IMR-90 (cell line): ENCODE results near the gene DCP1A. TPM values are rescaled to one million over a fixed set of nuclear protein-coding genes. Genes with fewer than 3 reads are reported as not detected.
A peak's percentile ranks its signal among the peaks of the same experiment; 100 is the strongest.

Experiments
- ATAC-seq: fragments of 200-7000 bp; cut with Tn5 transposase; 2 replicates; pipeline ENCODE4 v1.9.1; 2020; ENCODE audit warnings: low read depth, mild to moderate bottlenecking, moderate library complexity
- BruUV-seq: library from RNA; stranded (reverse); fragments of 400-500 nt; replicated peaks from 2 replicates; lab custom pipeline; 2021; lab: Mats Ljungman, UMichigan
- CTCF ChIA-PET: fragments of 300-600 bp; formaldehyde crosslinking; extraction: SDS; loops from one replicate; lab custom pipeline; 2021; ENCODE audit warnings: antibody characterized with exemption; lab: Yijun Ruan, JAX
- POLR2A ChIA-PET: fragments of 300-600 bp; sonication (Branson Sonifier 250); formaldehyde crosslinking; loops from one replicate; lab custom pipeline; 2022; ENCODE audit warnings: antibody characterized with exemption; ENCODE audit not compliant: unreplicated experiment; lab: Charles Lee
- DNase-seq: peaks from one replicate; pipeline ENCODE4 v3.0.0; 2013
- H2AFZ ChIP-seq: replicated peaks from 2 replicates; pipeline ENCODE3; 2013; ENCODE audit warnings: low read length, mild to moderate bottlenecking; ENCODE audit not compliant: poor library complexity
- H2AK5ac ChIP-seq: 2 replicates; pipeline ENCODE4 v1.6.1; 2013; ENCODE audit warnings: low read depth, low read length, inconsistent platforms
- H2AK9ac ChIP-seq: replicated peaks from 2 replicates; pipeline ENCODE3; 2013; ENCODE audit warnings: mild to moderate bottlenecking, low read depth, low read length, moderate library complexity; ENCODE audit not compliant: poor library complexity
- H2BK120ac ChIP-seq: 2 replicates; pipeline ENCODE4 v1.6.1; 2013; ENCODE audit warnings: low read depth, low read length, inconsistent platforms
- H2BK15ac ChIP-seq: 3 replicates; pipeline ENCODE4 v1.6.1; 2013; ENCODE audit warnings: low read depth, low read length, inconsistent platforms
- H2BK20ac ChIP-seq: 2 replicates; pipeline ENCODE4 v1.6.1; 2013; ENCODE audit warnings: low read depth, mild to moderate bottlenecking, inconsistent platforms, low read length, moderate library complexity
- H2BK5ac ChIP-seq: 2 replicates; pipeline ENCODE4 v1.6.1; 2013; ENCODE audit warnings: mild to moderate bottlenecking, low read depth, low read length, inconsistent platforms; ENCODE audit not compliant: poor library complexity, severe bottlenecking
- H3K14ac ChIP-seq: replicated peaks from 2 replicates; pipeline ENCODE4 v1.6.1; 2013; ENCODE audit warnings: low read depth, low read length, inconsistent platforms
- H3K18ac ChIP-seq: 2 replicates; pipeline ENCODE4 v1.6.1; 2013; ENCODE audit warnings: low read depth, low read length, control low read depth
- H3K23ac ChIP-seq: 2 replicates; pipeline ENCODE4 v1.6.1; 2013; ENCODE audit warnings: low read depth, low read length, inconsistent platforms
- H3K27ac ChIP-seq: 2 replicates; pipeline ENCODE4 v1.5.1; 2013; ENCODE audit warnings: mild to moderate bottlenecking, control low read depth, low read length; ENCODE audit not compliant: insufficient read depth
- H3K27me3 ChIP-seq: 2 replicates; pipeline ENCODE4 v1.6.1; 2013; ENCODE audit warnings: low read length; ENCODE audit not compliant: control insufficient read depth, insufficient read depth
- H3K36me3 ChIP-seq: 2 replicates; pipeline ENCODE4 v1.6.1; 2013; ENCODE audit warnings: low read length, mixed read lengths; ENCODE audit not compliant: control insufficient read depth, insufficient read depth
- H3K4ac ChIP-seq: 2 replicates; pipeline ENCODE4 v1.6.1; 2013; ENCODE audit warnings: low read depth, low read length, inconsistent platforms
- H3K4me1 ChIP-seq: 2 replicates; pipeline ENCODE4 v1.6.1; 2013; ENCODE audit warnings: low read length, mixed read lengths; ENCODE audit not compliant: control insufficient read depth, insufficient read depth
- H3K4me2 ChIP-seq: 2 replicates; pipeline ENCODE4 v1.6.1; 2013; ENCODE audit warnings: low read depth, mild to moderate bottlenecking, control low read depth, low read length, moderate library complexity
- H3K4me3 ChIP-seq: 2 replicates; pipeline ENCODE4 v1.5.1; 2013; ENCODE audit warnings: low read depth, mild to moderate bottlenecking, control low read depth, low read length, moderate library complexity; ENCODE audit not compliant: insufficient read depth
- H3K56ac ChIP-seq: 2 replicates; pipeline ENCODE4 v1.6.1; 2013; ENCODE audit warnings: low read length, inconsistent platforms; ENCODE audit not compliant: insufficient read depth; ENCODE audit errors: extremely low read depth
- H3K79me1 ChIP-seq, 2 experiments: 2 replicates each; pipeline ENCODE4 v1.6.1; 2013; ENCODE audit warnings: low read length in 2 of 2, inconsistent platforms in 1 of 2, low read depth in 1 of 2
- H3K9ac ChIP-seq: 2 replicates; pipeline ENCODE4 v1.6.1; 2013; ENCODE audit warnings: low read depth, low read length, control low read depth
- H3K9me1 ChIP-seq: 2 replicates; pipeline ENCODE4 v1.6.1; 2013; ENCODE audit warnings: low read length, inconsistent platforms; ENCODE audit not compliant: insufficient read depth
- H3K9me3 ChIP-seq: 2 replicates; pipeline ENCODE4 v1.6.1; 2013; ENCODE audit warnings: low read length; ENCODE audit not compliant: control insufficient read depth, insufficient read depth
- H4K20me1 ChIP-seq: 2 replicates; pipeline ENCODE4 v1.6.1; 2013; ENCODE audit warnings: low read length, inconsistent platforms; ENCODE audit not compliant: insufficient read depth
- H4K5ac ChIP-seq: 2 replicates; pipeline ENCODE4 v1.6.1; 2013; ENCODE audit warnings: mild to moderate bottlenecking, low read depth, low read length, control low read depth
- H4K8ac ChIP-seq, 2 experiments: 2 replicates each; pipeline ENCODE4 v1.6.1; 2013; ENCODE audit warnings: low read depth in 2 of 2, low read length in 2 of 2, control low read depth in 1 of 2, inconsistent platforms in 1 of 2
- H4K91ac ChIP-seq: 2 replicates; pipeline ENCODE4 v1.6.1; 2013; ENCODE audit warnings: low read depth, low read length, inconsistent platforms; ENCODE audit not compliant: insufficient read depth
- CEBPB ChIP-seq: IDR thresholded peaks from 2 replicates; pipeline ENCODE4 v1.6.1; 2012; ENCODE audit warnings: low read depth, low read length, improper control_type of control experiment
- CHD1 ChIP-seq: IDR thresholded peaks from 2 replicates; pipeline ENCODE4 v1.6.1; 2012; ENCODE audit warnings: low read depth, low read length, improper control_type of control experiment
- MAFK ChIP-seq: IDR thresholded peaks from 2 replicates; pipeline ENCODE4 v1.6.1; 2012; ENCODE audit warnings: low read depth, low read length, improper control_type of control experiment
- MAZ ChIP-seq: IDR thresholded peaks from 2 replicates; pipeline ENCODE4 v1.6.1; 2012; ENCODE audit warnings: low read depth, mild to moderate bottlenecking, low read length, improper control_type of control experiment, moderate library complexity, borderline replicate concordance
- MXI1 ChIP-seq: IDR thresholded peaks from 2 replicates; pipeline ENCODE4 v1.6.1; 2012; ENCODE audit warnings: low read depth, mild to moderate bottlenecking, low read length, moderate library complexity, borderline replicate concordance
- NFE2L2 ChIP-seq: fragments of 150-350 bp; IDR thresholded peaks from 2 replicates; pipeline ENCODE4 v1.6.1; 2016; ENCODE audit warnings: low read depth, mild to moderate bottlenecking, low read length
- RAD21 ChIP-seq: IDR thresholded peaks from 2 replicates; pipeline ENCODE4 v1.6.1; 2012; ENCODE audit warnings: low read length, improper control_type of control experiment
- RCOR1 ChIP-seq: IDR thresholded peaks from 2 replicates; pipeline ENCODE4 v1.6.1; 2012; ENCODE audit warnings: mild to moderate bottlenecking, low read length, improper control_type of control experiment; ENCODE audit not compliant: insufficient replicate concordance
- RFX5 ChIP-seq: IDR thresholded peaks from 2 replicates; pipeline ENCODE4 v1.8.0; 2012; ENCODE audit warnings: low read depth, mild to moderate bottlenecking, low read length, moderate library complexity
- SMC3 ChIP-seq: fragments of 150-350 bp; IDR thresholded peaks from 2 replicates; pipeline ENCODE4 v1.6.1; 2016; ENCODE audit warnings: low read depth, mild to moderate bottlenecking, antibody characterized with exemption, low read length, moderate library complexity
- WGBS, 2 experiments: methylation state at CpG; one replicate each; pipeline versions ENCODE4 v1.1.5 to v1.1.7; 2013; ENCODE audit warnings: missing lambda C conversion rate in 2 of 2; ENCODE audit not compliant: insufficient read length in 1 of 2; ENCODE audit errors: extremely low coverage in 2 of 2; 5-methylcytosine and 5-hydroxymethylcytosine counted together
- dilution Hi-C: fragments of 300-500 bp; cut with HindIII; formaldehyde crosslinking; loops from one replicate; pipeline ENCODE4 v1.14.3; 2018; ENCODE audit warnings: low sequenced_read_pairs; ENCODE audit not compliant: unreplicated experiment
- in situ Hi-C: fragments of 300-500 bp; cut with MboI; formaldehyde crosslinking; loops from 3 replicates; pipeline ENCODE4 v1.14.3; 2019; ENCODE audit warnings: low sequenced_read_pairs, inconsistent platforms, mixed read lengths
- intact Hi-C: fragments of 100-400 bp; cut with micrococcal nuclease; formaldehyde crosslinking; loops from 2 replicates; pipeline ENCODE4 v1.10.0; 2022
- polyA plus RNA-seq, 3 experiments: library from polyadenylated mRNA; depleted of rRNA; stranded (reverse); fragments of >200 nt; gene quantifications; 2 replicates each; pipeline ENCODE4 v1.2.3, GENCODE V29; 2012; ENCODE audit warnings: low replicate concordance in 1 of 3
- total RNA-seq: library from RNA; depleted of rRNA; stranded (reverse); fragments of >200 nt; gene quantifications from 2 replicates; pipeline ENCODE4 v1.2.3, GENCODE V29; 2012
- TF ChIP-seq, protein P1 (sequence below): fragments of 150-350 bp; IDR thresholded peaks from 2 replicates; pipeline ENCODE4 v1.6.1; 2017; ENCODE audit warnings: mild to moderate bottlenecking, antibody characterized with exemption, low read length, low read depth
- TF ChIP-seq, protein P2 (sequence below): fragments of 150-350 bp; IDR thresholded peaks from 2 replicates; pipeline ENCODE4 v1.6.1; 2016; ENCODE audit warnings: low read depth, mild to moderate bottlenecking, low read length, moderate library complexity, borderline replicate concordance
- TF ChIP-seq, protein P3 (sequence below): conservative IDR thresholded peaks from 2 replicates; pipeline ENCODE4 v1.5.1; 2012; ENCODE audit warnings: mild to moderate bottlenecking, low read depth, low read length, improper control_type of control experiment

The DCP1A gene
- total and polyA plus RNA-seq, 2 of the 4 experiments (the other 2 are of a cell fraction), result 13.2 to 30.1 TPM

DNA sequence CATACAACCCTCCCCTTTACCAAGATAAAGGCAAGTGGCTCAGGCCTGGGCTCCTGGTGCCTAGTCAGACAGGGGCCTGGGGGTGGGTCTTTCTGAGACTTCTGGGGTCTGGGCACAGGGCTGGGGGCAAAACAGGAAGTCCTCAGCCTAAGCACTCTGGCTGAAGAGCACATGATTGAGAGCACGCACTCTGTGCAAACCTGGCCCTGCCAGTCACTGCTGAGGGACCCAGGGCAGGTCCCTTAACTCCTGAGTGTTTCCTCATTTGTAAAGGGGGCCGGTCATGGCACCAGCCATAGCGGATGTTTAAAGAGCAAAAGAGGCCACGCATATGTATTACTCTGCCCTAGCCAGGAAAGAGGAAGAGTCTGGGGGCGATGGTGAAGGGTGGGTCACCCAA lies 107.5 kb downstream of the DCP1A start (continued):
- TF ChIP-seq RCOR1 (no peak), MAFK (no peak), RFX5 (no peak), SMC3 (no peak)
- TF ChIP-seq, protein P1, sequence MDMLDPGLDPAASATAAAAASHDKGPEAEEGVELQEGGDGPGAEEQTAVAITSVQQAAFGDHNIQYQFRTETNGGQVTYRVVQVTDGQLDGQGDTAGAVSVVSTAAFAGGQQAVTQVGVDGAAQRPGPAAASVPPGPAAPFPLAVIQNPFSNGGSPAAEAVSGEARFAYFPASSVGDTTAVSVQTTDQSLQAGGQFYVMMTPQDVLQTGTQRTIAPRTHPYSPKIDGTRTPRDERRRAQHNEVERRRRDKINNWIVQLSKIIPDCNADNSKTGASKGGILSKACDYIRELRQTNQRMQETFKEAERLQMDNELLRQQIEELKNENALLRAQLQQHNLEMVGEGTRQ, result no peak

DNA sequence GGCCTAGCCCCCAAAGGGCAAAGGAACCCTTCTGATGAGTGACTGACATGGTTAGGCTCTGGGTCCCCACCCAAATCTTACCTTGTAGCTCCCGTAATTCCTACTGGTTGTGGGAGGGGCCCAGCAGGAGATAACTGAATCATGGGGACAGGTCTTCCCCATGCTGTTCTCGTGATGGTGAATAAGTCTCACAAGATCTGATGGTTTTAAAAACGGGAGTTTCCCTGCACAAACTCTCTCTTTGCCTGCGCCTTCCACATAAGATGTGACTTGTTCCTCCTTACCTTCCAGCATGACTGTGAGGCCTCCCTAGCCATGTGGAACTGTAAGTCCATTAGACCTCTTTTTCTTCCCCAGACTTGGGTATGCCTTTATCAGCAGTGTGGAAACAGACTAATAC lies 108.5 kb downstream of the DCP1A start:
- Histone ChIP-seq H3K9me1 (peaks cover 31% of the 10 kb centered on the region), H2BK120ac (peak overlapping the region; percentile 53), H3K27me3 (no peaks in the 10 kb centered on the region), H2AK5ac (peak overlapping the region; percentile 82), H4K8ac (peak overlapping the region in 1 of 2 experiments; percentile 78; a peak in 2 of 4 replicates), H2AK9ac (peak overlapping the region; percentile 1), H3K4me1 (peaks cover 37% of the 10 kb centered on the region), H4K91ac (peak overlapping the region; percentile 40), H3K9ac (no peak overlapping the region), H4K20me1 (peaks cover 52% of the 10 kb centered on the region), H3K23ac (peak overlapping the region; percentile 52; the same call in 1 of the 2 replicates), H2BK5ac (peak overlapping the region; percentile 75), H3K27ac (peak overlapping the region; percentile 76), H3K14ac (peak overlapping the region; percentile 82), H2AFZ (no peak overlapping the region), H3K18ac (peak overlapping the region; percentile 29; the same call in 1 of the 2 replicates), H3K79me1 (peaks cover 34 to 88% of the 10 kb centered on the region in 2 experiments), H3K56ac (no peak overlapping the region; the same call in 1 of the 2 replicates), H3K4ac (peak overlapping the region; percentile 59), H2BK15ac (peak overlapping the region; percentile 57; the same call in 2 of the 3 replicates), H3K4me2 (no peak overlapping the region), H3K36me3 (peaks cover 76% of the 10 kb centered on the region), H2BK20ac (peak overlapping the region; percentile 78), H3K4me3 (no peak overlapping the region), H4K5ac (peak overlapping the region; percentile 25), H3K9me3 (no peaks in the 10 kb centered on the region)
- WGBS, 2 experiments, result 72% methylated on average over 2 of the region's 4 CpGs; no CpG with 5 or more reads in 1 of the 2 experiments
- ChIA-PET POLR2A (no interaction called here), CTCF (no interaction called here)
- no peak for ATAC-seq
- intact Hi-C loops (loop anchor here (2.0 kb wide), 1 partner anchor 16 kb away; no protein-coding TSS in a partner anchor), dilution Hi-C loops (no loop called here), in situ Hi-C loops (no loop called here)
- TSS peak; percentile 46 for BruUV-seq
- no peak for DNase-seq
- TF ChIP-seq, protein P2, sequence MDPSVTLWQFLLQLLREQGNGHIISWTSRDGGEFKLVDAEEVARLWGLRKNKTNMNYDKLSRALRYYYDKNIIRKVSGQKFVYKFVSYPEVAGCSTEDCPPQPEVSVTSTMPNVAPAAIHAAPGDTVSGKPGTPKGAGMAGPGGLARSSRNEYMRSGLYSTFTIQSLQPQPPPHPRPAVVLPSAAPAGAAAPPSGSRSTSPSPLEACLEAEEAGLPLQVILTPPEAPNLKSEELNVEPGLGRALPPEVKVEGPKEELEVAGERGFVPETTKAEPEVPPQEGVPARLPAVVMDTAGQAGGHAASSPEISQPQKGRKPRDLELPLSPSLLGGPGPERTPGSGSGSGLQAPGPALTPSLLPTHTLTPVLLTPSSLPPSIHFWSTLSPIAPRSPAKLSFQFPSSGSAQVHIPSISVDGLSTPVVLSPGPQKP, result no peak
- TF ChIP-seq RCOR1 (no peak), MAZ (no peak), NFE2L2 (no peak), RAD21 (no peak), MAFK (no peak), CHD1 (no peak), RFX5 (no peak), MXI1 (no peak), CEBPB (no peak)
- TF ChIP-seq, protein P3, sequence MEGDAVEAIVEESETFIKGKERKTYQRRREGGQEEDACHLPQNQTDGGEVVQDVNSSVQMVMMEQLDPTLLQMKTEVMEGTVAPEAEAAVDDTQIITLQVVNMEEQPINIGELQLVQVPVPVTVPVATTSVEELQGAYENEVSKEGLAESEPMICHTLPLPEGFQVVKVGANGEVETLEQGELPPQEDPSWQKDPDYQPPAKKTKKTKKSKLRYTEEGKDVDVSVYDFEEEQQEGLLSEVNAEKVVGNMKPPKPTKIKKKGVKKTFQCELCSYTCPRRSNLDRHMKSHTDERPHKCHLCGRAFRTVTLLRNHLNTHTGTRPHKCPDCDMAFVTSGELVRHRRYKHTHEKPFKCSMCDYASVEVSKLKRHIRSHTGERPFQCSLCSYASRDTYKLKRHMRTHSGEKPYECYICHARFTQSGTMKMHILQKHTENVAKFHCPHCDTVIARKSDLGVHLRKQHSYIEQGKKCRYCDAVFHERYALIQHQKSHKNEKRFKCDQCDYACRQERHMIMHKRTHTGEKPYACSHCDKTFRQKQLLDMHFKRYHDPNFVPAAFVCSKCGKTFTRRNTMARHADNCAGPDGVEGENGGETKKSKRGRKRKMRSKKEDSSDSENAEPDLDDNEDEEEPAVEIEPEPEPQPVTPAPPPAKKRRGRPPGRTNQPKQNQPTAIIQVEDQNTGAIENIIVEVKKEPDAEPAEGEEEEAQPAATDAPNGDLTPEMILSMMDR, result no peak
